Psoas muscle (tissue), 8 donors: ENCODE measurements around the gene TMEM143. TPM values are rescaled to one million over a fixed set of nuclear protein-coding genes. Genes with fewer than 3 reads are reported as not detected.

Source experiments
- ATAC-seq, 4 donors: fragments of 200-7000 bp; cut with Tn5 transposase; one replicate each; pipeline ENCODE4 v1.9.1; 2020; ENCODE audit warnings: moderate library complexity in 3 of 4, mild to moderate bottlenecking in 2 of 4
- DNase-seq, 2 donors: peaks; one replicate each; pipeline ENCODE4 v3.0.0-alpha.2; 2020
- H3K27ac ChIP-seq: fragments of 200-600 bp; one replicate; pipeline ENCODE4 v1.8.0; 2022
- H3K27me3 ChIP-seq, 3 donors: fragments of 200-600 bp in 1 of 3; one replicate each; pipeline versions ENCODE4 v1.6.1 to v1.8.0; 2013 to 2022; ENCODE audit warnings: low read length in 2 of 3, mild to moderate bottlenecking in 2 of 3, moderate library complexity in 1 of 3; ENCODE audit not compliant: insufficient read depth in 3 of 3
- H3K36me3 ChIP-seq, 2 donors: fragments of 200-600 bp in 1 of 2; one replicate each; pipeline versions ENCODE4 v1.6.1 to v1.8.0; 2013 to 2022; ENCODE audit warnings: low read depth in 1 of 2, mild to moderate bottlenecking in 1 of 2, moderate library complexity in 1 of 2; ENCODE audit not compliant: insufficient read depth in 1 of 2
- H3K4me1 ChIP-seq: fragments of 200-600 bp; one replicate; pipeline ENCODE4 v1.8.0; 2022
- H3K4me3 ChIP-seq: fragments of 200-600 bp; one replicate; pipeline ENCODE4 v1.8.0; 2022; ENCODE audit warnings: mild to moderate bottlenecking
- H3K9me3 ChIP-seq: fragments of 200-600 bp; one replicate; pipeline ENCODE4 v1.8.0; 2022
- WGBS, 3 donors: extraction: QIAGEN DNeasy Blood & Tissue Kit; methylation state at CpG; one replicate each; pipeline versions ENCODE4 v1.1.6 to v1.1.7; 2013; 5-methylcytosine and 5-hydroxymethylcytosine counted together
- intact Hi-C, 2 donors: fragments of 100-400 bp; cut with DNase I; formaldehyde crosslinking; loops; one replicate each; pipeline versions ENCODE4 v1.11.0 to v1.14.2; 2022
- polyA plus RNA-seq, 3 donors: library from polyadenylated mRNA; stranded (reverse); fragments of 200-250 nt; gene quantifications; one replicate each; pipeline ENCODE4 v1.2.3, GENCODE V29; 2013
- total RNA-seq, 4 donors: library from RNA; stranded (reverse); fragmentation: NEBNext Ultra II Directional in 2 of 4; extraction: Animal tissue kit (Norgen Biotek cat#: 25700) in 2 of 4; gene quantifications; one replicate each; pipeline versions ENCODE4 v1.2.1 to v1.2.4, GENCODE V29; 2021 to 2023
- TF ChIP-seq, protein P1 (sequence below): fragments of 200-600 bp; IDR thresholded peaks from one replicate; pipeline ENCODE4 v1.8.0; 2022; ENCODE audit warnings: antibody characterized with exemption
- donor health status: healthy with polysubstance abuse.
- donor health status: DM: no; HTN: no; CAD: no; lungs with moderate emphysema.
- donor health status: Bipolar disorder and iron deficiency.
- donor health status: healthy.
- donor health status: DM: yes; HTN: yes; CAD: no.
- donor health status: DM: no; HTN: no; CAD: no.
- donor health status: DM: no; HTN: no; CAD: no.
- donor health status: DM: yes; HTN: yes; CAD: no.

The TMEM143 gene
- total and polyA plus RNA-seq, 7 donors: 17.1 to 65.1 (median 52.0) TPM

DNA sequence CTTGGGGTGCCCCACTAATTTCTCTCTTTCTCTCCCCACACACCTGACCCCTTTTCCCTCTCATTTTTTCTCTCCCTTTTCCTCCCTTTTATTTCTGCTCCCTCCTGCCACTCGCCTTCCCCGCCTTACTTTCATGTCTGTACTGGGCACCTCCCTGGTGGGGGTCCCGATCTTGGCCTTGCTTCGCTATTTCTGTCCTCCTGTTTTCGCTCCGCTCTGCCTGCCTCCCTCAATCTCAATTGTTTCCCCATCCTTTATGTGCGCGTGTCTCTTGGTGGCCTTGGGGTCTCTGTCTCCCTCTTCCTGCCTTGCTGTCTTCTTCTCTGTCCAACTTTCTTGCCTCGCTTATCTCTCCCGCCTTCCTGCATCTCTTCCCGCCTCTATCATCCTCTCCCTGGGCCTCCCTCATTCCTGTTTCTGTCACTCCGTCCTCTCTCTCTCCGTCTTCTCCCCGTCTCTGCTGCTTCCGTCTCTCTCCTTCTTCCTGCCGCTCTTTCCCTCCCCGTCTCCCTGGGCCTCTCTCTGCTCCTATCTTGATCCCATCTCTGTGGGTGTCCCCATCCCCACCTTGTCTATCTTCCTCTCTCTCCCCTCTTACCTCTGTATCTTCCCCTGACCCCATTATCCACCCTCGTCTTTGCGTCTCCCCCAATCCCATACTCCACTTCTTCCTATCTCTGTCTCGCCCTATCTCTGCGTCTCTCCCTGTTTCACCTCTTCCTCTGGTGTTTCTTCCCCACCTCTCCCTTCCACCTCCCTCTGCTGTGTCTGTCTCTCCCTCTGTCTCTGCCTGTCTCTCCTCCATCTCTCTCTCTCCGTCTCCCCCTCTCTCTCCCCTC, 33.7 kb upstream of the TMEM143 start:
- TF ChIP-seq, protein P1, sequence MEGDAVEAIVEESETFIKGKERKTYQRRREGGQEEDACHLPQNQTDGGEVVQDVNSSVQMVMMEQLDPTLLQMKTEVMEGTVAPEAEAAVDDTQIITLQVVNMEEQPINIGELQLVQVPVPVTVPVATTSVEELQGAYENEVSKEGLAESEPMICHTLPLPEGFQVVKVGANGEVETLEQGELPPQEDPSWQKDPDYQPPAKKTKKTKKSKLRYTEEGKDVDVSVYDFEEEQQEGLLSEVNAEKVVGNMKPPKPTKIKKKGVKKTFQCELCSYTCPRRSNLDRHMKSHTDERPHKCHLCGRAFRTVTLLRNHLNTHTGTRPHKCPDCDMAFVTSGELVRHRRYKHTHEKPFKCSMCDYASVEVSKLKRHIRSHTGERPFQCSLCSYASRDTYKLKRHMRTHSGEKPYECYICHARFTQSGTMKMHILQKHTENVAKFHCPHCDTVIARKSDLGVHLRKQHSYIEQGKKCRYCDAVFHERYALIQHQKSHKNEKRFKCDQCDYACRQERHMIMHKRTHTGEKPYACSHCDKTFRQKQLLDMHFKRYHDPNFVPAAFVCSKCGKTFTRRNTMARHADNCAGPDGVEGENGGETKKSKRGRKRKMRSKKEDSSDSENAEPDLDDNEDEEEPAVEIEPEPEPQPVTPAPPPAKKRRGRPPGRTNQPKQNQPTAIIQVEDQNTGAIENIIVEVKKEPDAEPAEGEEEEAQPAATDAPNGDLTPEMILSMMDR: no peak

DNA sequence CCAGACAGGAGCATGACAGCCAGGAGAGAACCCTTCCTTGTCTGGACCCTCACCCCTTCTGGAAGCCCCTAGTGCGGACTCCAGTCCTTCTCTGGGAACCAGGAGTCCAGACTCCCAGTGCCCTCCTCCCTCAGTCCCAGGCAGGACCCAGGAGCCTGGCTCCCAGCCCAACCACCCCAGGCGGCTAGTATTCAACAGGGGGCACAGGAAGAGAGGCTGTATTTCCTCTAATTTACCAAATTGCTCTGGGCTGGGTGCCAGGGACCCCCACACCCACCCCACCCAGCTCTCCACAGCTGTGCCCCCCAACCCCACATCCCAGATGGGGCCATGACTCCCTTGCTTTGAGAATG, 33.1 kb upstream of the TMEM143 start:
- 34 to 68% (median 48%) methylated on average over 2 of the region's 2 CpGs for WGBS, 3 donors
- ATAC-seq: no peak
- H3K9me3 ChIP-seq: no peaks in the 10 kb centered on the region
- H3K27me3 ChIP-seq: peaks cover 0 to 56% (median 42%) of the 10 kb centered on the region in 3 donors
- no peak overlapping the region for H3K27ac ChIP-seq
- intact Hi-C loops: no loop called here
- TF ChIP-seq, protein P1: no peak
- no peaks in the 10 kb centered on the region for H3K36me3 ChIP-seq
- no peak overlapping the region for H3K4me3 ChIP-seq
- H3K4me1 ChIP-seq: no peaks in the 10 kb centered on the region
- DNase-seq: no peak

More for the DNA sequence above, 33.7 kb upstream of the TMEM143 start:
- ATAC-seq (no peak), DNase-seq (no peak)
- Histone ChIP-seq H3K36me3 (no peaks in the 10 kb centered on the region), H3K4me3 (peak overlapping the region; percentile 42), H3K27ac (no peak overlapping the region), H3K27me3 (peaks cover 0 to 54% (median 42%) of the 10 kb centered on the region in 3 donors), H3K9me3 (no peaks in the 10 kb centered on the region), H3K4me1 (no peaks in the 10 kb centered on the region)
- intact Hi-C loops: no loop called here
- WGBS, 3 donors: 55 to 65% (median 61%) methylated on average over 22 of the region's 22 CpGs

DNA sequence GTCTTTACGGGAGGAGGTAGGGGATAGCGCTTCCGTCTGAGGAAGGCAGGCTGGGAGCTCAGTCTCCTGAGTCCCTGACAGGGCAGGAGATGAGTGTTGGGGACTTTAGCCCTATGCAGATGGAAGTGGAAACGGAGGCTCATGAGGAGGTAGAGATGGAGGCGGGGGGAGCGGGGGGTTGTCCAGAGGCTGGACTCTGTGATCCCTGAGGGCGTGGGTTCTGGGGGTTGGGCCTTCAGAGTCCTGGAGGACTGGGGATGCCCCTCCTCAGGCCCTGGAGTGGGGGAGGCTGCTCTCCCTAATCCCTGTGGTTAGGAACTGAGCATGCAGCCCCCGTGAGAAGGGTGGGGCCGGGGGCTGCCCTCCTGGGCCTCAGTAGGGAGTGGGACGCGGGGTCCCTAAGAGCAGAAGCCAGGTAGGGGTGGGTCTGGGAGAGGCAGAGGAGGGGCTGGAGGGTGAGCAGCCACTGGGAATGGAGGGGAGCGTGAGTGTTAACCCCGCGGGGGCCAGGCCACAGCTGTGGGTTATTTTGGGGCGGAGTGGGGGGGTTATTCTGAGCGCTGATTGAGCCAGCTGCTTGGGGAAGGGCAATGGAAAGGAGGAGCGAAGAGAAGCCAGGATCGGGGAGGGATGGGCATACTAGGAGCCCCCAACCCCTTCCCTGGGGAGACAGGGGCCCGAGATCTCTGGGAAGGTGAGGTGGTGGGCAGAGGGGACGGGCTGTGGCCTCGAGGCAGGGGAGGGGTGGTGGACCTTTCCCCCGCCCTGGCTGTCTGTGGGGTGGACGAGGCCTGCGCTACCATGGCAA, 32.5 kb upstream of the TMEM143 start:
- Histone ChIP-seq H3K27me3 (peaks cover 0 to 56% (median 42%) of the 10 kb centered on the region in 3 donors), H3K4me3 (no peak overlapping the region), H3K27ac (no peak overlapping the region), H3K9me3 (no peaks in the 10 kb centered on the region), H3K36me3 (no peaks in the 10 kb centered on the region), H3K4me1 (no peaks in the 10 kb centered on the region)
- DNase-seq (no peak), ATAC-seq (no peak)
- WGBS, 3 donors: 44 to 51% (median 48%) methylated on average over 19 to 24 of the region's 24 CpGs
- intact Hi-C loops: no loop called here
- TF ChIP-seq, protein P1: no peak

DNA sequence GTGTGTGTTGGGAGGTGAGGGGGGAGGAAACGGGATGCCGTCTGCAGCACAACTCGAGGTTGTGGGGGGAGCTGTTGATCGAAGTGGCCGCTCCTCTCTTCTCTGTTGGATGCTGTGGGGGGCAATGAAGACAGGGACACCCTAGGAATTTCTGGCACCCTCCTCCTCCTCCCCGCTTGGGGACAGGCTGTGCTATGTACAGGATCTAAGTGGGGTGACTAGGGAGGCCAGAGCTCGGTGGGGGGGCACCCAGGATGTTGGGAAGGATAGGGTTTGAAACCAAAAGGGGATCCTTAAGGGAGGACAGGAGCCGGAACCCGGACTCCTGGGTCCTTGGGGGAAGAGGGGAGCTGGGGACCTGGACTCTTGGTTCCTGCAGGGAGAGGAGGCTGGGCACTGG, 31.8 kb upstream of the TMEM143 start:
- Histone ChIP-seq H3K27ac (no peak overlapping the region), H3K4me3 (no peak overlapping the region), H3K27me3 (peaks cover 0 to 56% (median 42%) of the 10 kb centered on the region in 3 donors), H3K9me3 (no peaks in the 10 kb centered on the region), H3K4me1 (no peaks in the 10 kb centered on the region), H3K36me3 (no peaks in the 10 kb centered on the region)
- WGBS, 3 donors: 33 to 42% (median 34%) methylated on average over 9 of the region's 9 CpGs
- intact Hi-C loops: loop anchor here in 1 of 2 donors (1.0 kb wide), 1 partner anchor 47 kb away; no protein-coding TSS in a partner anchor
- TF ChIP-seq, protein P1: no peak
- DNase-seq (no peak), ATAC-seq (no peak)
